GM21528 (cell line): ENCODE results near the gene TRHDE.

Experiments used
- ATAC-seq: cut with Tn5 transposase; IDR thresholded peaks from one replicate; pipeline ENCODE4 v1.9.1; 2021; ENCODE audit warnings: mild to moderate bottlenecking, moderate library complexity; ENCODE audit not compliant: unreplicated experiment, low FRiP score

The TRHDE gene

DNA sequence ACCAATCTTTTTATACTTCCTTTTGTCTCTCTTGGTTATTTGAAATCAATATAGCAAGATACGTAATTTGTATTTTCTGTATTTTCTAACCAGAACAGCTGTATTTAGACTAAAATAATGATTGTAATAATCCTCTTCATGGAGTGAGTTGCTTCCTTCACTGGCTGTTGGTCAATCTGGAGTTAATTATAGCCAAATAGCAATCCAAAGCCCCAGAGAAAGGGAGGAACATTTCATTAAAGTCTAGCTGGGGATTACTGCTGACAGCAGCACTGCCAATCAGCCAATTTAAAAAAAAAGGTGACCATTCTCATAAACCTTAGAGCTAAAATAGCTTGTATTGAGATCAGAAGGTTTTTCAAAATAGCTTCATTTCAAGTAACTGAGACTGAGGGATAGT lies 118.0 kb downstream of the TRHDE start:
- no peak for ATAC-seq

DNA sequence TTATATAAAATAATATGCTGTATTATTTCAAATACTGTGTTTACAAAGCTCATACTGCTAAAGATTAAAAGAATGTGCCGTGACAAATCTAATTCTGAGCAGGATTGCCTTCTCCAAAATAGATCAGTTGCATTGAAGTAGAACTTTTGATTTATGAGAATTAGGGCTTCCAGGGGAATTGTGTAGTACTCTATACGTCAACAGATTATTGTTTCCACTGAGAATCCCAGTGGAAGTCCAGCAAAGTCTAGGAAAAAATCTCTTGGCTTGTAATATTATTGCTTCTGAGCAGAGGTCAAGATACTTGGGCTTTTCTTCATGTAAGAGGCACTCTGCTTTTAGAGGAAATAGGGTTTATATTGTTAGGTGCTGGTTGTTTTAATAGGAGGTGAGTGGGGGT lies 133.9 kb downstream of the TRHDE start:
- no peak for ATAC-seq

DNA sequence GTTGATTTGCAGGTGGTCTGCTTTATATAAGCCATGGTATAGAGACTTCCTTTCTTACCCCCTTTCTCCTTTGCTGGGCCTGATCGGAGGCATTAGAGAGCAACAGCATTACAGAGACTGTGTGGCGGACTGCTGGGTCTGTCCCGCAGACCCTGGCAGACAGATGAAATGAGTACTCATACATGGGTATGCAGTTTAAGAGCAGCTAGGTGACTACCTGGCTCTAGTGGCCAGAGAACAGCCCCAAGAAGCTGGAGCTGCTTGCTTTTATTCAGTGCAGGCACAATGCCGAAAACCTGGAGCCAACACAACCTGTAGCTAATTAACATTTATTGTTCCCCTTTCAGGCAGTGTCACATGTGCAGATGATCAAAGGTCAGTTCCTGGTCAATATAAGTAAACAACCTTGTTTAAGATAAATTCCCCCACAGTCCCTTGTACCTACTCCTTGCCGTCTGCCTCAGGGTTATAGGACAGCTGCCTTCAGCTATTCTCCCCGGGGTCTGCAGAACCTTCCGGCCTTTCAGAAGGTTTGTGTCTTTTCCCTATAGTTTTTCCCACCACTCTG lies 160.0 kb downstream of the TRHDE start:
- ATAC-seq: no peak

DNA sequence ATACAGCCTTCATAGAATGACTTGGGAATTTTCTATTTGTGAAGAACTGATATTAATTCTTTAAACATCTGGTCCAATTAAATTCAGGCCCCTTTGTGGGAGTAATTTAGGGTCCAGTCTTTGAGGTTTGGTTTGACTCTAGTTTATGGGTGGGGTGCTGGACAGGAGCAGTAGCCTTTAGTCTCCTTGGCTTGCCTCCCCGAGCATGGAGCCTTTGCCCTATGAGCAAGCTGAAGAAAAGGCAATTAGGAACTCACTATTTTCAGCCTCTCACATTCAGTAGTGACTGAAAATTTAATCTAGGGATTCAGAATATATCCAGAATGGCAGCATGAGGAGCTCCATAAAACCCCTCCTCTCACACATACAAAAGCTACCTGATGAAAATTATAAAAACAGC lies 161.1 kb downstream of the TRHDE start:
- no peak for ATAC-seq

- no peak for ATAC-seq
Measured at GRCh38 chr12:72434999-72435398, 162.8 kb downstream of the TRHDE start.

DNA sequence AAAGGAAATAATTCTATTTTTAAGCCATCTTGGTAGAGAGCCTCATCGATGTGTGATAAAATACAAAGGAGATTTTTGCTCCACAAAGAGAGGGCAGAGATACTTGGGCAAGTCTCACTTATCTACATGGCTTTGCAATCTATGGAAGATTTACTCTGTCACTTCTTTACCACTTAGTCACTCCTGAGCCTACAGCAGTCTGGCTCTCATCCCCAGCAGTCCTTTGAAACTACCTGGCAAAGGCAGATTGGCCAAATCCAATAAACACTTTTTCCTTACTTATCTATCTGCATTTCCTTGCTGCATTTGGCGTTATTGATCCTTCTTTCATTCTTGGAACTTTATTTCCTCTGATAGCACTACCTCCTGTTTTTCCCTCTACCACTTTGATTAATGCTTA lies 170.0 kb downstream of the TRHDE start:
- ATAC-seq: no peak

- no peak for ATAC-seq
Measured at GRCh38 chr12:72444125-72444524, 172.0 kb downstream of the TRHDE start.

- no peak for ATAC-seq
Measured at GRCh38 chr12:72444566-72444965, 172.4 kb downstream of the TRHDE start.

DNA sequence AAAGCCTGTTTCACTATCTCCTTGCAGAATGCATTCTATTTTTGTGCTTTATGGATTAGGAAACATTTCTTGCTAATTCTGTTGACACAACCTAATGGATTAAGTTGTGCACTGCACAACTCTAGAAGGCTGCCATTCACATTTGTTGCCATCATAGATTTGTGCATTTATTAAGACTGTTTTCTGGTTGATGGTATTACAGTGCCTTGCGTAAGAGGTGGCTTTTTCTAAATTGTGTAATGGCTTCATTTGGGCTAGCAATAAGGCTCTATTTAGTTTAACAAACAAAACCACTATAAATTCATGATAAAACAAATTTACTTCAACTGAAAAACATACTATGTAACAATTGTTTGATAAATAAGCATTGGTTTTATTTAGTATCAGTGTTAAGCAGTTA lies 175.9 kb downstream of the TRHDE start:
- no peak for ATAC-seq

- ATAC-seq: no peak
Measured at GRCh38 chr12:72448805-72449204, 176.6 kb downstream of the TRHDE start.

DNA sequence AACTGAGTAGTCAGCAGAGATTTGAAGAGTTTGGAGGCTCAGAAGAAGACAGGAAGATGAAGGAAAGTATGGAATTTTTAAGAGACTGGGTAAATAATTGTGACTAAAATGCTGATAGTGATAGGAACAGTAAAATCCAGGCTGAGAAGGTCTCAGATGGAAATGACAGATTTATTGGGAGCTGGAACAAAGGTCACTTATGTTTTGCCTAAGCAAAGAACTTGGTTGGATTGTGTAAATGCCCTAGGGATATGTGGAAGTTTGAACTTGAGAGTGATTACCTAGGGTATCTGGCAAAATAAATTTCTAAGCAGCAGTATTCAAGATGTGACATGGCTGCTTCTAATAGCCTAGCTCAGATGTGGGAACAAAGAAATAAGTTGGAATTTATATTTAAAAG lies 180.9 kb downstream of the TRHDE start:
- no peak for ATAC-seq

GRCh38 chr12:72453550-72453949 lies 181.4 kb downstream of the TRHDE start:
- no peak for ATAC-seq

DNA sequence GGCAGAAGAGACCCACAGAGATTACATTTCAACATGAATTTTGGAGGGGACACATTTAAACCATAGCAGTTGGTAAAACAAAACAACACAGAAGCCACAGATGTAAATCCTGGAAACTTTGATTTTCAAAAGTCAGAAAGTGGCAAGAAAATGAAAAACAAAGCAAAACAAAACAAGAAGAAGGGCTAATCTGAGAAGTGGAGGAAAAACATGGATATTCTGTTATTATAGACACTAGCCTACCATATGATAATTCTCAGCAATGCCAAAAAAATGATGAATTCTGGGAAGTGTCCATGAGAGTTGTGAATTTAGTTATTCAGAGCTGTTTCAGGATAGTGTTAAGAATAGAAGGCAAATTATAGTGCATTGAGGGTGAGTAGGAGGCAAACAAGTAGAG lies 192.3 kb downstream of the TRHDE start:
- ATAC-seq: no peak

- ATAC-seq: no peak
Measured at GRCh38 chr12:72465155-72465554, 193.0 kb downstream of the TRHDE start.

DNA sequence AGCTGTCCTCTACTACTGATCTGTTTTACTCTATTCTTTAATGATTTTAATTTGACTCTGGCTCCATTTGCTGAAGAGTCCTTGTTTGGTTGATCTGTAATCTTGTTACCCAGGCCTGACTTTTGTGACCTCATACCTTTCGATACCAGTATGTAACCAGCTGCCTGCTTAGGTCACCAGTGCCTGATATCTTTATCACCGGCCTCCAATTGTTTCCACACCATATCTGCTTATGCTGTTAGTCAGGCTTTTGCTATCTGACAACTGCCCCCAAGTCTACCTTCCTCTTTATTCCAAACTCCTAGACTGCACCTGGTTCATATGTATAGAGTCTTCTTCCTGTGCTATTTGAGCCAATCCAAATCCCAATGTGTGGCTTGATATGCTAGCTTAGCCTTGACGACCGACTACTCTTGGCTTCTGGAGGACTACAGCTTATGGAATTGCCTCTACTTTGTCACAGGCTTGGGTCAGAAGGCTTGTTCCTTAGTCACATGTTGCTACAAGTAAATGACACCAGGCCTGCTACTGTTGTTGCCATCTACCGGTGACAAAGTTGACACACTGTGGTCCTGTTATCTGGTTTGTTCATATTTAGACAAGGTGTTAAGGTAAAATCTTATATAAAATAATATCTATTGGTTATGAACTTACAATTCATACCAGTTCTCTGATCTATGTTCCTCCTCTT lies 193.9 kb downstream of the TRHDE start:
- ATAC-seq: no peak

DNA sequence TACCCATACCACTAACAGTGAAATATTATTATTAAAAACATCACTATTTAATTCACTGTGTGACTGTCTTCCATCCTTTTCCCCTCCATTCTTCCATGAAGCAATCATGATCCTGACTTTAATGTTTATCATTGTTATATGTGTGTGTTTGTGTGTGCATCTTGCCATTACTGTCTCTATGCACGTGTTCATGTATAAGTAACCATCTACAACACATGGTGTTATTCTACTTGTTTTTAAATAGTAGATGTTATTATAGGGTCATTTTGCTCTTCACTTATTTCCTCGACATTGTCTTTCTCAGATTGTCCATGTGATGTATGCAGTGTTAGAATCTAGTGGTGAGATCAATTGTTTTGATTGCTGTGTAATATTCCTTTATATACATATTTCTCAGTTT lies 195.8 kb downstream of the TRHDE start:
- no peak for ATAC-seq

DNA sequence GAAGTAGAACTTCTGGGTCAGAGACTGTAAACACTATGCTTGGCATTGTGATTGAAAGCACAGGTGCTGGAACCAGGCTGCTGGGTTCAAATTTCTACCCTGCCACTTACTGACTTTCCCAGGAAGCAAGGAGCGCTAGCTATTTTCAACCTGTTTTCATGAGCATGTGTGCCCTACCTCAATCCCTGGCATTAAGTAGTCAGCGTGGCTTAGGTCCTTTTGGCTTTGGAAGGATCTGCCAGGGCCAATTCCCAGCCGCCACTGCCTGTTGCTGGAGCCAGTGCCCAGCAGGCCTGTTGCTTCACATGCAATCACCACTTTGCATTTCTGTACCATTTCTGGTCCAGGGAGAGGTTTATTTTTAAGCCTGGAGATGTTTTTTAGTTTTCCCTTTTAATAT lies 196.3 kb downstream of the TRHDE start:
- no peak for ATAC-seq

- ATAC-seq: no peak
Measured at GRCh38 chr12:72471806-72472205, 199.6 kb downstream of the TRHDE start.

DNA sequence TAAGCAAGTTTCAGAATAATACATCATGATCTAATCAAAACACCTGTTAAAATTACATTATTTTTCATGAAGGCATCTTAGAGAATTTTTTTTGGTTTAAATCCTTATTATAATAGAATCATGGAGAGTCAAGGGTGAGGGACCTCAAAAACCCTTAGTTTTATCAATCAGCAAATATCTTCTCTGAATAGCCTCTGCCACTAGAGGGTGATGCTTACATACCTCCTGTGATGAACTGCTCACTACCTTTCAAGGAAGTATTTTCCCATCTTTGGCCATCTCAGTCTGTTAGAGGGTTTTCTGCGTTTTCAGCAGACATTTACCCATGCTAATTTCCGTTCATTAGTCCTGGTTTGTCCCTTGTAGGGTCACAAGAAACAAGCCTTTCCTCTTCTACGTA lies 200.2 kb downstream of the TRHDE start:
- no peak for ATAC-seq

DNA sequence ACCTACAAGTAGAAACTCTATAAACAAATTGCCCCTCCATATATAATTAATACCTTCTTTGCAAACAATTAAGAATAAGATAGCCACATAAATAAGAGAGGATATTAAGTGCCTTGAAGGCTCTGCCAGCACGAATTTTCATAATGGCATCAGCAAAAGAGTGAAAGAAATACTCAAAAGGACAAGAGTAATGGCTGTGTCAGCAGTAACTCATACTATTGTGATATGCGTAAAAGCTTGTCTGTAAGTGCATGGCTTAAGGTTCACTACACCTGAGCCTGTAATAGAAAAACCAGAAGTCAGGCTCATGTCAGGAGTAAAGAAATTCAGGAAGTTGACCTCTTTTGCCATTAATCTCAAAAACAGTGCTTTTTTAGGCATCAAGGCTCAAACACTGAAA lies 204.1 kb downstream of the TRHDE start:
- ATAC-seq: no peak

GRCh38 chr12:72485017-72485701 lies 213.0 kb downstream of the TRHDE start:
- no peak for ATAC-seq

GRCh38 chr12:72491426-72491825 lies 219.3 kb downstream of the TRHDE start:
- no peak for ATAC-seq
